Bone marrow (tissue), 2 donors: ENCODE results near the gene FTO.

ENCODE experiments used
- DNase-seq, 2 donors: peaks; one replicate each; lab custom pipeline; 2025; lab: John Stamatoyannopoulos, UW

FTO gene

DNA sequence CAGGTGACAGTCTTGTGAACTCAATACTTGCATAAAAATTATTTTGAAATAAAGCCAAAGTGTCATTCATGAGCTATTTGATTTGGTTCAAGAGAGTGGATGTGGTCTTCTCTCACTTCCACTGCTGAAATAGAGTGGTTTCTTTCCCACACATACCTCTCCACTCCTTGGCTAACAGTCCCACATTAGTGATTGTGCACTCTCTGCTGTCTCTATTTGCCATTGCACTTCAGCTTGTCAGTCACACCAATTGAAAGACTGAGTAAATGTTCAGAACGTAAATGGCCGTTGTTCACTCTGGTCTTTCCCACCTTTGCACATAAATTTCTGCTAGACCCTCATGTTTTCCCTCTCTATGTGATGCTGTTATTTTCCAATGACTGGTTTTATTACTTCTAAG, 197.5 kb downstream of the FTO start:
- DNase-seq = no peak

DNA sequence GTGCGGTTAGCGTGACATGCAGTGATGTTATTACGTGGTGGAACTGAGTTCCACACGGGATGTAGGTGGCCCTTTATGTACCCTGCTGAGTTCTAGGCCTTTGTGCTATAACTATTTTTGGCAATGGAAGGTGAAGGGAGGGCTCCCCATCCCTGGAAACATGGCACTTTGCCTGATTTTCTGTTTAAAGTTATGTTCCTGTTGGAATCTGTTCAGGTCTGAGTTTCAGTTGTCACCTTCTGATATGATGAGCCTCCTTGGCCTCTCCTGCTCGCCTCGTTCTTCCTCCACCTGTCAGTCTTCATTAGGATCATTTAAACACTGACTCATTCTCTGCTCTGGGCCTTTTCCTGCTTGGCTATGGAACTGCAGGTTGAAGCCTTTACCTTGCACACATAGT, 200.6 kb downstream of the FTO start:
- DNase-seq = no peak

DNA sequence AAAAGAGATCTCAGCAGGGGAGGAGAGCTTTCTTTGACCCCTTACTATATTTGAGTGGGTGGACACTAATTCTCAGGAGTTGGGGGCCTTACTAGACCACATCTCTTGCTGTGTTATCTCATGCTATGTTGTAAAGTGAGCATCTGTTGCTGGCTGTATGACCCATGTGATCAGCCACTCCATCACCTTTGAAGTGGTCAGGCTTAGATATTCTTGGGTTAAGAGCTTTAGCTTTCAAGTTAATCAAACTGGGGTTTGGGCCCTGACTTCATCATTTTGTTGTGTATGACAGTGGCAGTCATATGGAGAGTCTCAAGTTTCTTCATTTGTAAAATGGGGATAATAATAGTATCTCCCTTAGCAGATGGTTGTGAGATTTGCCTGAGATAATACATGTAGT, 201.1 kb downstream of the FTO start:
- DNase-seq = no peak

DNA sequence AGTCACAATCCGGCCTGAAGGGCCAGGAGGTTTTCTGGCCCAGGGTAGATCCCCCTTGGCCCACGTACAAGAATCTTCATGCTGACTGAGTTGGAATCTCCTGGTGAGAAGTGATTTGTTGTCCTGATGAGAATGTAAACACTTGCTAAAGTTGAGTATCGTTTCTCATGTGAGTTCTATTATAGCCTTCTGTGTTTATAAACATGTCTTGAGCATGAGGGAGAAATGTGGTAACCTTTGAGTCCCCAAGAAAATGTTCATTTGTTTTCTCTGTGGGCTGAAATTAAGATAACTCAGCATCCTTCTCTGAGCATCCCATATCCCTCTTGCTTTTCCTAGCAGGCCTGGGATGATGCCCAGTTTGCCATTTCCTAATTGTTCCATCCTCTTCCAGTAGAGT, 204.8 kb downstream of the FTO start:
- DNase-seq = no peak

DNA sequence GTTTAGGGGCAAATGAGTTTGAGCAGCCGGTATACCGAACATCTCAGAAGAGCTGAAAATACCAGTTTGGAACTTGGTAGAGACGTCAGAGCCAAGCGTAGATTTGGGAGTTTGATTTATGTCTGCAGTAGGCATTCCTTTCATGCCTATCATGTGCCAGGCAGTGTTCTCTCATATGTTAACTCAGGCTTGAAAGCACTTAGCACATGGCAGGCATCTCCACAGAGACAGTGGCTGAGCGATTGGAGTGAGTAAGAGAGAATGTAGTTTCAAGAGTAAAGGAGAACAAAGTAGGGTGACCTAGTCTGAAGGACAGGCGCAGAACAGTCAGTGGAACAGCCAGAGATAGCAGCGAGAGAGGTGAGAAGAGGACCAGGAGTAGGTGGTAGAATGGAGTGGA, 207.0 kb downstream of the FTO start:
- DNase-seq = no peak

DNA sequence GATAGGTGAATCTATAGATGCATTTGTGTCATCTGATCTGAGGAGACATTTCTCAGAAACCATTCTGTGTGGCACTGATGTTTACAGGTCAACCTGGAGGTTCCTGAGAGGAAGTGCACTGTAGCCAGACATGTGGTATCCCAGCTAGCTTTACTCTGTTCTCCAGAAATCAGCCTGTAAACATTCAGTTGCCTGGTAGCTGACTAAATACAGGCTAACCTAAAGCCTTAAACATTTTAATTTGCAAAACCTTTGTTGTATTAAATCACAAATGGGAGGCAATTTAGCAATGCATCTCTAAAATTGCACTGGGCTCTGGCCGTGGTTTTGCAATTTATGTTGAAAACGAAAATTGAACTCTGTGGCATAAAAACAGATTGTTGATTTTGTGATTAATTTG, 207.6 kb downstream of the FTO start:
- no peak for DNase-seq

DNA sequence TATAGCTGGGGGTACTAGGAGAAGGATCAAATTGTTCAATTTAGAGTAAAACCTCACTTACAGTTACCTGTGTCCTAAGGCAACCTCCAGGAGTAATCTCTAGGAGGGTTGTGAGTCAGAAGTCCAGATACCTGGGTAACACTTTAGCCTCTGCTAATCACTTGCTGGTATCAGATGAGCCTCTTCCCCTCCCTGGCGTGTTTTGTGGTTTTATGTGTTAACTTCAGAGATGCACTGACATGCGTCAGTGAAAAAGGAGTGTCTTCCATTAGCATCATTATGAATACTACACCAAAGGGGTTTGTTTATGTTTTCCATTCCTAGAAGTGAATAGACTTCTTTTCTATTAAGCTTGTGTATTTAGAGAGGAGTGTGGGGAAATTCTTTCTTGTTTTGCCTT, 208.2 kb downstream of the FTO start:
- DNase-seq = no peak

DNA sequence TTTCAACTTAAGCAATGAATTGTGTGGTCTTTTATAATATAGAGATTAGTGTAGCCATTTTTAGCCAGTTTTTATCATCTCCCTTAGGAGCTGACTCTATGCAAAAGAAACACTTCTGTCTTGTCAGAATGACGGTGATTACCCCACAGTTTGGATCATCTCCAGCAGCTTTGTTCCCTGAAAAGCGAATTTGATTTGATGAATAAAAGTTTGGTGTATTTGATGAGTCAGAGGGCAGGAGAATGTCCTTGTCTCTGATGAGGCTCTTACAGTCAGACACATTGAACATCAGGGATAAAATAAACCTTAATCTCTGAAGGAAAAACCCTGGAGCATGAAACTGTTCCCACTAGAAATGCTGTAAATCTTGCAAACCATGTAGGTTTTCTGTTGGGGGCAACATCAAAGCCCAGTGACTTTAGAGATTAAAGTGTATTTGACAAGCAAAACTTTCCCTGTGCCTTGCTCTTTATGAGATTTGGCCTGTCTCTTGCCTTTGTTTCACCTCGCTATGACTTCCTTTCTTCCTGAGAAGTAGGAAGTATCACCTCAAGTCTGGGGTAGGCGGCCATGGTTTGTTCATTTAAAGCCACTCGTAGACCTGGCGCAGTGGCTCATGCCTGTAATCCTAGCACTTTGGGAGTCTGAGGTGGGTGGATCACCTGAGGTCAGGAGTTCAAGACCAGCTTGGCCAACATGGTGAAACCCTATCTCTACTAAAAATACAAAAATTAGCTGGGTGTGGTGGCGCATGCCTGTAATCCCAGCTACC, 209.3 kb downstream of the FTO start:
- no peak for DNase-seq

DNA sequence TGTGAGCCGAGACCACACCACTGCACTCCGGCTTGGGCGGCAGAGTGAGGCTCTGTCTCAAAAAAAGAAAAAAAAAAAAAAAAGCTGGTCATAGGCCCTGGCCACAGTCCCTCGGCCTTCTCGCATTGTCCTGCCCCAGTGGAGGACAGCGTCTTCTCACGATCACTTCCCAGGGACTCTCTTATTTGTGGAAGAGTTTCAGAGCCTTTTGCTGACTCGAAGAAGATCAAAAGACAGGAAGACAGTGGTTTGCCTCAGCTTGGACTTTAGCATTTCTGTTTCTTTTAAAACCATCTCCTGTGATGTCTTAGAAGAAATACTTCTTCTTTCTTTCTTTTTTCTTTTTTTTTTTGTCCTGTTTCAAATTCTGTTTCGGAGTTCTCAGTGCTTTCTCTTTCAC, 210.0 kb downstream of the FTO start:
- DNase-seq = no peak

DNA sequence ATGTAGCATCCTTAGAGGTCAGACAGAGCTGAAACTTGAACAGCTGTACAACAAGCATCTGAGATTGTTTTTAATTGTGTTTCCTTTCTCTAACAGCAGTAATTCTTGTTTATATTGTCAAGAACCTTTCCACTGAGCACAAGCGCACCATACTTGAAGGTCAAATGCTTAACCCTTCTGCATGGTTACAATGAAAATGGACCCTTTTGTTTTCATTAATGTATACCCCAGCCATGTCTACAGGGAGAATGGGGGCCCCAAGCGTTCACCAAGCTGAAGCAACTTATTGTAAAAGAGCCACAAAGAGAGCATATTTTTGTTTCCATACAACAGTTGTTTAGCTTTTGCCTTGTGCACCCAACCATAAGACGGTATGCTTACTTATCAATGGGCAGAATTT, 210.8 kb downstream of the FTO start:
- no peak for DNase-seq

DNA sequence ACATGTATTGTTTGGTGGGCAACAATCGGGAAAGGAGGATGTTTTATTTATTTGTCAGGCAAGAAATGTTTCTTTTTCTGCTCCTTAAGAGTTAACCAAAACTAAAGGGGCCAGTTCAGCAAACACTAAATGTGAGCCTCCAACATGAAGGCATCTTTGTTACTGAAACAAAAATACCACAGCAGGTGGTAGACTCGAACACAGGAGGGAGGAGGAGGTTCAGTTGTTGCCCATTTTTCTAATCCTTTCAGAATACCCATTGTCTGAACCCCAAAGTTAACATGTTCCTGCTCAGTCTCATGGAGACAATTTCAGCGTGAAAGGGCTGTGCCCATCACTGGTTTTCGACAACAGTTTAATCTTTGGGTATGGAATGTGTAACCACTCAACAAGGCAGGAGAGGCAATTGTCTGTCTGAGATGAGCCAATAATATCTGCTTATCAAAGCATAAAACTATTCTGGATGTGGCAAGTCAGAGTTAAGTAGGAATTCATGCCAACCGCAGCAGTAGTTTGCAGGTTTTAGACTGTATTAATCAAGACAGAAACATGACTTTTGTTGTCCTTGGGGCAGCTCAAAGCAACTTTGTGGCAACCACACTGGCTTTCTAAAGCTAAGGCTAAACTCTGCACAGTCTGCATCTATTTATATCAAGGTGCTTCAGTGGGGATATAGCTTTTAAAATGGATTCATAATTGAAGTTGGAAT, 211.7 kb downstream of the FTO start:
- no peak for DNase-seq

DNA sequence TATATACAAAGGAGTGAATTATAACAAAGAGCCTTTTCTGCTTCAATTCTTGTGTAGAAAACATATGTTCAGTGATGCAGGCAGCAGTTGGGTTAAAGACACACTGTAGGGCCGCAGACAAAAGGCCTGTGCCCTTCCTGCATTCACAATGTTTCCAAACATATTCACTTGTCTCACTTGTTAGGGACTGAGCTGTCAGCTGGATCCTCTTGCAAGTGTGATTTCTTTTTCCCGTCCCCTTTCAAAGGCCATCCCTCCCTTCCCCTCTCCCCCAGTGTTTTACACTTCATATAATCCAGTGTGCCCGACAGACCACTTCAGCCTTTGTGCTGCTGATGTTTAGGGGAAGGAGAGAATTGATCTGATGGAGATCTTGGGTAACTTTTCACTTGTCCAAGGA, 217.0 kb downstream of the FTO start:
- no peak for DNase-seq

DNA sequence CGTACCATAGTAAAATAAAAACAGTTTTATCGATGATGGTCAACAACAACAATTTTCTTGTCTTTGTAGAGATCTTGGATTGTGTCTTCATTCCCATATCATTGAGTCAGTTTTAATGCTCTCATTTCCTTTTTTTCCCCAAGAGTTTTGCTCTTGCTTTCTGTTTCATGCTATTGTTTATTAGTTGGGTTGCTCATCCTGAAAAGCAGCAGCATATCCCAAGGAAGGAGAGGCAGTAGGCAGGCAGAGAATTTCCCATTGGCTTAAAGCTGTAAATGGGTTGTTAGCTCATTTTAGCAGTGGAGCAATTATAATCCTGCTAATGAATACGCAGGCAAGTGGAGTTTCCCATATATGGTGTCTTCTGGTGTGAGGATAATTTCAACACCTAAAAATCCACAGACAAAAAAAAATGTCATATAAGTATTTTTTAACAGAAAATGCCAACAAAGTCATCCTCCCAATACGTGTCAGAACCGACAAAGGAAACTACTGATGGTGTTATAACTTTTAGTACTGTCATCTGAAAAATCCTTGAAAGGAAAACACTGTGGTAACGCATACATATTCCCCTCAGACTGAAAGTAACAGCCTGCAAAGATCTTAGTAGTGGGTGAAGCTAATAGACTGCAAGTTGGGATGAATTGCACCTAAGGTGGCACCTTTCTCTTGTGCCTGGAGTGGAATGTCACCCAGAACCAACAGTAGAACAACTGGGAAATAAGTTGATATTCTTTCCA, 218.3 kb downstream of the FTO start:
- no peak for DNase-seq

DNA sequence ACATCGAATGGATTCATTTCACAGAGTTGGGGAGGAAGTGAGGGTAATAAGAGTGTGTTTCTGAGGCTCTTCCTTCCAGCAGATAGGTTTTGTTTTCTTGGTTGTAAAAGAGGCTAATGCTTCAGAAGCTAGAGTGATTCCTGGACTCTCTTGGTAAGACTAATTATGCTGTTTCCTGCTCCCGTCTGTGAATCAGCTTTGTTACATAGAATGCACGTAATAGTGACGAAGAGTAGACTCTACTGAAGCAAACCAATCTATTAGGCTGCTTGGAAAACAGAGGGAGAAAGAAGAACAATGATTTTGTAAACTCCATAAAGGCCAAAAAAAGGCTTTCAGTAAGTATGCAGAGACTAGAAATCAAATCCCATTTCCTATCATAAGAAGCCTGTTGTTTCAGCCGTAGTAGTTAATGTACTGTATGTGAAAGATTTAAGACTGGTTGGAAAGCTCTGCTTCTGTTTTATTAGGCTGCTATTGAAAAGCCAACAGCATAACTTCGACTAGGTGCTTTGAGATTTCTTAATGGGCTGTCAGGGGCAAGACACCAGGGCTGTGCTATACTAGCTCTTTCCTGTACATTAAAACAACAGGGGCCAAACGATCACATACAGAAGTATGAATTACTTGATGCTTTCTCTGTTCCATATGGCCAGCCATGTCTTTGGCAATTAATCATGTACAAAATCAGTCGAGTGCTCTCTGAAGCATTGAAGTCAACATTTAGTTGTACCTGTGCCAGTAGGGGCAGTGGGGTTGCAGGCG, 219.0 kb downstream of the FTO start:
- no peak for DNase-seq

DNA sequence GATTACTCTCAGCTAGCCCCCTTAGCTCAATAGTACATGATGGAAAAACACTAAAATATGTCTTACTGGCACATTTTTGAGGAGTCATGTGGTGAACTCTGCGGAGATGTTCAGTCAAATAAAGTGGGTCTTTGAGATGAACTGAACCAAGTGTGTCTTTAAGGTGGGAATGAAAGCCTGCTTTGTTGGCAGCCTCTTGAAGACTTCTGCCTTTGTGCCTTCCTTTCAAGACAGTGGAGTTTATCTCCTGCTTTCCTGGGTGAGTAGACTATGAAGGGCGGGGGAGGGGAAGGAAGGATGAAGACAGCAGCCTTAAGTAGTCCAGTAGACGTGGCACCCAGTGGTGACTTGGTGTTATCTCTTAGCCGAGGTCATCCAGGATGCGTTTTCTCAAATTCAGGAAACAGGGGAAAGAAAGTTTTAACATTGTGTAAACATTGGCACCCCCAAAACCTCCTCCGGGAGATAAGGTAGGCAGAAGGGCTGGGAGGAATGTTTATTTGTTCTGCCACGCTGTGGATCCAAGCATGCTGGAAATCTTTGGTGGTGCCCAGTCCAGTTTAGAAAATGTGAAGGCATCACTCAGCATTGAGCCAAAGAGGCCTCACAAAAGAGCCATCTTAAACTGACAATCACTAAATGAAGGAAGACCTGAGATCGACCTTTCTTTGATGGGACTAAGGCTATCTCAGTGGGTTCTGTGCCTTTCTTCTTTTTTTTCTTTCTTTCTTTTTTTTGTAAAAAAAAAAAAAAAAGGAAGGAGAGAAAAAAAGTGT, 220.6 kb downstream of the FTO start:
- DNase-seq = no peak

DNA sequence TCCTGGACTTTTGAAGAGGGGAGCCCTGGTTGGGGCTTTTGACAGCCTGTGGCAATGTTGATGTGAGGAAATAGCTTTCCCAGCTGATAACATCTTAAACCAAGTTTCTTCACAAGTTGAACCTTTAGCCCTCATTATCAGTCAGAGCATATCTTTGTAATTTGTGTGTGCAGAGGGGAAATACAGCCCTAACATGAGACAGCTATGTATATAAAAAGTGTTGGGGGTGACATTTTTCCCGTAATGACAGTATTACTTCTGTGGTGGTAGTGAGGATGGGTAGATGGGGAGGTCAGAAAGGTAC, 221.1 kb downstream of the FTO start:
- DNase-seq = no peak

DNA sequence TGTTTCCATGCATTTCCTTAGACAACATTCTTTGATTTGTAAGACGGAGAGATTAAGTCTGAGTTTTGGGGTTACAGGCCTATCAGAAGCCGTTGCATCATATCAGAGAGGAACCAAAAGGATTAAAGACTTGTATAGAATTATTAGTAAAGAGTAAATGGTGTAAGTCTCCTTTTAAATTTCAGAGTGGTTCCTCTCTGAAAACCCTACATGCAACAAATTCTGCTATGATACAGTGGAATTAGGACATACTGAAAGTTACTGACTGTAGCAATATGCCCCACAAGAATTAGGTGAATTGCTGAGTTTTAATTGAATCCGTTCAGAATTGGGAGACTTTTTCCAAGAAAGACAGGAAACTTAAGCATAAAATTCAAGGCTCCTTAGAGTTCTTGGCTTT, 221.6 kb downstream of the FTO start:
- DNase-seq = no peak

DNA sequence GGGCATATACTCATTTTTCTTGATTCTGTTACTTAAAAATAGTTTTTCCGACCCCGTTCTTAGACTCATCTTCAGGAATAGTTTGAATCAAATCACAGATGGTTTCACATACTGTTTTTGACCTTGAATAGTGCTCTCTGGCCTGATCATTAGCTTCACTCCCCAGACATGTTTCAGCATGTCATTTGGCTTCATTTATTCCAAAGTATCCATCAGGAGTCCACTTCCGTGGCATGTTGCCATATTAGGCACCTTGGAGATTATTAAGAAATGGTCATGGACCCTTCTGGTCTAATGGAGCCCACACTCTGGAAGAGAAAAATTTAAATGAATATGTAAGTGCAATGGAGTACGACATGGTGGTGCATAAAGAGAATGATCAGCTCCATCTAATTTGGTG, 222.3 kb downstream of the FTO start:
- no peak for DNase-seq

DNA sequence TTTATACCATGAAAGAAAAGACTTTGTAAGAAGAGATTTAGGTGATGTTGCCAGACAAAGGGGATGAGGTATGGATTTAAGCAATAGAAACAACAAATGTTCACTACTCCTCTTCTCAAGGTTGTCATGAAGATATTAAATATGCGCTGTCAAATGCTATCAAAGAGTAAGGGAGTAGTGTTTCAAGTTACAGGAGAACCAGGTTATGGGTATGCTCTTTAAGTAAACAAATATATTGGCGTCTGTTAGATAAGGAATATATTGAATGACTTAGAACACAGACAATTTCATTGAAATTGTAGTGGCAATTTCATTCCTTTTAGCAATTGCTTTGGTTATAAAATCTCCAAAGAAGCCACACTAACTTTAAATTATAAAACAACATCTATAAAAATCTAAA, 229.0 kb downstream of the FTO start:
- no peak for DNase-seq

DNA sequence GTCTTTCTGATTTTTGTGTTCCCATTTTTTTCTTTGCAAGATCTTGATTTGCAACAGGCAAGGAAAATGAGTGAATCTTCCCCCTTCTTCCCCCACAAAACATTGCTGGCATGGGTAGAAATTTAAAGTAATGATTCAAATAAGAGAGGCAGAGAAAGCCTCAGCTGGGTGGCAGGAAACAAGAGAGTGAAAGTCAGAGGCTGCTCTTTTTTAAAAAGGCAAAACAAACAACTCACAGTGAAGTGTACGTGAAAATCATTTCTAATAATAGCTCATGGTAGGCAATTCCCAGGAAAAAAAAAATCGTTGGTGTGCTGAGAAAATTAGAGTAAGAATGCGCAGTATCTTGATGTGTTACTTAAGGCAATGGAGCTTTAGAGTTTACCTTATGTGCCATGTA, 229.5 kb downstream of the FTO start:
- DNase-seq = no peak

DNA sequence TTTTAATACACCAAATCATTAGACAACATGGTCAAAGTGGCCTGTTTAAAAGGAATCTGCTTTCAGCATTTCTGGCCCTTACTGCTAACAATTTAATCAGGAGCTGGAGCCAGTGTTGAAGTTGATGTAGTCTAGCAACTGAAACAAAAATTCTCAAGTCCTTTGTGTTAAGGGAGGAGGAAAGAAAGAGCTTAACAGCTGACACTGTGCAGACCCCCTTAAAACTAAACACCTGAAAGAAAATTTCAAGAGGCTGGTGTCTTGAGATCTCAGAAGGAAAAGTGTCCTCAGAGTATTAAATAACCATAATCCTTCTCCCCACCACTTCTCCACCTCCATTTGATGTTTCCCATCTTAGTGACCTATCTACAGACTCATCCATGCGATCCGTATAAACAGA, 232.1 kb downstream of the FTO start:
- no peak for DNase-seq

DNA sequence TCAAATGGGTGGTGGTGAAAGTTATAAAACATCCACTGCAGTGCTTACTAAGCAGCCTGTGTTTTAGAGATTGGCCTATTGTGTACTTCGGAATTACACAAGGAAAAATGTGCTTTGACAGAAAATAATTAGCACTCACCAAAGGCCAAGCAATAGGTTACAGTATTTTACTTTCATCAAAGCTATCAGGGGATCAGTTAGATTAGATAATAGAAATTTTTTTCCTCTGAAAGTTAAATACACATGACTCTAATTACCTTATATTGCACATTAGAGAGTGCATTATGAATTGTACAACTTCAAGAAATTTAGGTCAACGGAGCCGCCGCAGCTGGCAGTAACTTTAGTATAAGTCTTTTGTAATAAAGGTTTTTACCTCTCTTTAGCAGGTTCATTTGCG, 232.6 kb downstream of the FTO start:
- no peak for DNase-seq
